K562 (cell line): ENCODE data around the gene ZNF333. TPM values are rescaled to one million over a fixed set of nuclear protein-coding genes. Genes with fewer than 3 reads are reported as not detected.
A peak's percentile ranks its signal among the peaks of the same experiment; 100 is the strongest.

ENCODE experiments used
- ATAC-seq: fragments of 200-7000 bp; cut with Tn5 transposase; 3 replicates; pipeline ENCODE4 v1.9.1; 2020; ENCODE audit warnings: moderate library complexity
- BruUV-seq: library from RNA; stranded (reverse); fragments of 400-500 nt; replicated peaks from 2 replicates; lab custom pipeline; 2021; lab: Mats Ljungman, UMichigan
- CTCF ChIA-PET: fragments of 300-600 bp; formaldehyde crosslinking; extraction: SDS; loops from one replicate; lab custom pipeline; 2021; ENCODE audit warnings: low intra/inter-chr PET ratio; lab: Yijun Ruan, JAX
- POLR2A ChIA-PET: fragments of 300-600, 350-650 bp; sonication (Branson Sonifier 250); formaldehyde crosslinking; extraction: SDS; loops from one replicate; lab custom pipeline; 2021; ENCODE audit warnings: antibody characterized with exemption, inconsistent platforms; lab: Yijun Ruan, JAX
- DNase-seq, 4 experiments: peaks; one replicate each; pipeline versions ENCODE4 v3.0.0 to v3.0.0-alpha.2; 2011 to 2018; ENCODE audit warnings: low spot score in 3 of 4, mixed read lengths in 3 of 4; ENCODE audit errors: extremely low read depth in 1 of 4
- FAIRE-seq: peaks from 2 replicates; lab custom pipeline; 2011; peaks lifted over from hg19 to GRCh38; lab: Jason Lieb, UNC
- H2AFZ ChIP-seq: 2 replicates; pipeline ENCODE4 v1.6.0; 2011; ENCODE audit warnings: low read depth, low read length, control low read depth, inconsistent platforms
- H3K27ac ChIP-seq: fragments of 200-600 bp; 3 replicates; pipeline ENCODE4 v1.8.0; 2011; ENCODE audit warnings: low read depth, mild to moderate bottlenecking, control low read depth, inconsistent platforms, low read length, moderate library complexity, mixed read lengths; ENCODE audit errors: extremely low read depth
- H3K27me3 ChIP-seq, 2 experiments: fragments of 300-600 bp in 1 of 2; 2 replicates in 1 of 2; 3 replicates in 1 of 2; pipeline versions ENCODE4 v1.6.0 to v1.8.0; 2011; ENCODE audit warnings: inconsistent platforms in 2 of 2, low read length in 2 of 2, mild to moderate bottlenecking in 1 of 2, mixed read lengths in 1 of 2, moderate library complexity in 1 of 2; ENCODE audit not compliant: control insufficient read depth in 2 of 2, insufficient read depth in 2 of 2
- H3K36me3 ChIP-seq: fragments of 300-600 bp; 3 replicates; pipeline ENCODE4 v1.8.0; 2011; ENCODE audit warnings: mild to moderate bottlenecking, low read length, inconsistent platforms; ENCODE audit not compliant: control insufficient read depth, insufficient read depth
- H3K4me1 ChIP-seq, 2 experiments: fragments of 200-600 bp in 1 of 2; replicated peaks in 1 of 2; 2 replicates in 1 of 2; 3 replicates in 1 of 2; pipeline versions ENCODE4 v1.5.1 to v1.8.0; 2011; ENCODE audit warnings: inconsistent platforms in 2 of 2, low read length in 2 of 2, mild to moderate bottlenecking in 1 of 2, mixed read lengths in 1 of 2, moderate library complexity in 1 of 2; ENCODE audit not compliant: control insufficient read depth in 2 of 2, insufficient read depth in 2 of 2
- H3K4me2 ChIP-seq: 2 replicates; pipeline ENCODE4 v1.6.1; 2011; ENCODE audit warnings: low read length, control low read depth, inconsistent platforms, mixed read lengths; ENCODE audit not compliant: insufficient read depth
- H3K4me3 ChIP-seq: fragments of 200-600 bp; sonication (generic), shearing (Covaris generic); 2 replicates; pipeline ENCODE4 v1.5.1; 2016; ENCODE audit warnings: control low read depth, inconsistent platforms
- H3K79me2 ChIP-seq: fragments of 200-600 bp; 3 replicates; pipeline ENCODE4 v1.8.0; 2011; ENCODE audit warnings: low read length, inconsistent platforms; ENCODE audit not compliant: control insufficient read depth, insufficient read depth
- H3K9ac ChIP-seq, 2 experiments: 2 replicates each; pipeline versions ENCODE4 v1.6.0 to v1.6.1; 2011; ENCODE audit warnings: low read depth in 2 of 2, low read length in 2 of 2, control low read depth in 1 of 2, inconsistent platforms in 1 of 2, mild to moderate bottlenecking in 1 of 2, mixed read lengths in 1 of 2; ENCODE audit not compliant: insufficient read depth in 1 of 2
- H3K9me1 ChIP-seq: one replicate; pipeline ENCODE4 v1.6.0; 2011; ENCODE audit warnings: inconsistent platforms, mild to moderate bottlenecking, low read length, moderate library complexity; ENCODE audit not compliant: control insufficient read depth, insufficient read depth
- H3K9me3 ChIP-seq: replicated peaks from 2 replicates; pipeline ENCODE4 v1.5.1; 2011; ENCODE audit warnings: low read depth, low read length, inconsistent platforms; ENCODE audit not compliant: control insufficient read depth, insufficient read depth
- H4K20me1 ChIP-seq: replicated peaks from 2 replicates; pipeline ENCODE4 v1.6.1; 2011; ENCODE audit warnings: low read length, inconsistent platforms, mixed read lengths; ENCODE audit not compliant: control insufficient read depth, insufficient read depth
- CHD7 ChIP-seq: fragments of 200-600 bp; sonication (generic); IDR thresholded peaks from one replicate; pipeline ENCODE4 v1.6.1; 2012; ENCODE audit warnings: mild to moderate bottlenecking, low read depth, low read length, inconsistent platforms
- ZNF408 ChIP-seq: fragments of 250-450 bp; sonication (Bioruptor Pico); IDR thresholded peaks from 2 replicates; pipeline ENCODE4 v1.4.0; 2020; ENCODE audit warnings: low read depth, mild to moderate bottlenecking, moderate library complexity
- WGBS: fragments of 100-300 bp; shearing (Covaris generic); methylation state at CpG from one replicate; pipeline ENCODE4 v1.1.6; 2016; ENCODE audit warnings: low coverage, mixed read lengths; ENCODE audit not compliant: insufficient coverage; ENCODE audit errors: missing lambda C conversion rate; 5-methylcytosine and 5-hydroxymethylcytosine counted together
- in situ Hi-C: fragments of 300-500 bp; cut with MboI; formaldehyde crosslinking; loops from 4 replicates; pipeline ENCODE4 v1.15.0; 2018; ENCODE audit warnings: inconsistent platforms, mixed read lengths
- intact Hi-C: fragments of 100-400 bp; cut with micrococcal nuclease; formaldehyde crosslinking; loops from 2 replicates; pipeline ENCODE4 v1.14.2; 2022
- polyA plus RNA-seq, 8 experiments: library from polyadenylated mRNA; depleted of rRNA in 4 of 8; stranded (reverse) in 5 of 8; unstranded in 3 of 8; fragments of >200 nt; fragmentation: Nextera tagmentation in 2 of 8; fragmentation: Illumina TruSeq in 1 of 8; extraction: Ambion mirVana in 2 of 8; extraction: Trizol in 1 of 8; gene quantifications; 2 replicates each; pipeline versions ENCODE4 v1.2.1 to v1.2.3, GENCODE V29; 2011 to 2014; ENCODE audit warnings: inconsistent platforms in 1 of 8, missing spikeins in 1 of 8
- total RNA-seq, 7 experiments: library from RNA; depleted of rRNA in 6 of 7; stranded (reverse); fragments of >200 nt in 6 of 7; fragmentation: Illumina TruSeq in 2 of 7; extraction: Trizol in 2 of 7; gene quantifications; 2 replicates each; pipeline versions ENCODE4 v1.2.1 to v1.2.3, GENCODE V29; 2011 to 2021; ENCODE audit warnings: low replicate concordance in 1 of 7

The ZNF333 gene
- total and polyA plus RNA-seq, 9 of the 15 experiments (the other 6 are each of a cell fraction or from before 2014, with no cell fraction given): 2.8 to 10.3 (median 6.3) TPM

GRCh38 chr19:14659874-14660489, 29.9 kb upstream of the ZNF333 start:
- POLR2A ChIA-PET: no interaction called here
- FAIRE-seq (no peak), DNase-seq (no peak), ATAC-seq (no peak)
- Histone ChIP-seq H3K4me1 (no peaks in the 10 kb centered on the region), H3K9ac (no peak overlapping the region), H3K9me3 (no peaks in the 10 kb centered on the region), H3K27me3 (peaks cover 27 to 28% of the 10 kb centered on the region in 2 experiments), H3K36me3 (no peaks in the 10 kb centered on the region), H3K27ac (no peak overlapping the region), H3K4me3 (no peak overlapping the region), H3K79me2 (no peaks in the 10 kb centered on the region), H4K20me1 (no peaks in the 10 kb centered on the region), H3K4me2 (no peak overlapping the region), H3K9me1 (no peaks in the 10 kb centered on the region), H2AFZ (no peak overlapping the region)
- CTCF ChIA-PET: no interaction called here
- in situ Hi-C loops: no loop called here
- TF ChIP-seq CHD7: peak; percentile 91
- TF ChIP-seq ZNF408 (CRISPR knock-in tag): no peak
- WGBS: under 1% methylated on average over 6 of the region's 6 CpGs
- intact Hi-C loops: no loop called here
- no TSS peak for BruUV-seq
